GM19239 (cell line): ENCODE data around the gene FANCC.
"Not testable (repeated sequence)": the region's sequence is repeated elsewhere in the genome, so short reads cannot be mapped to it uniquely, and the experiment has no call there.

Experiments used
- DNase-seq: peaks from one replicate; pipeline ENCODE4 v3.0.0; 2011; ENCODE audit warnings: low spot score; ENCODE audit not compliant: insufficient read length
- FAIRE-seq: peaks from 2 replicates; lab custom pipeline; 2011; peaks lifted over from hg19 to GRCh38; lab: Jason Lieb, UNC

The FANCC gene

DNA sequence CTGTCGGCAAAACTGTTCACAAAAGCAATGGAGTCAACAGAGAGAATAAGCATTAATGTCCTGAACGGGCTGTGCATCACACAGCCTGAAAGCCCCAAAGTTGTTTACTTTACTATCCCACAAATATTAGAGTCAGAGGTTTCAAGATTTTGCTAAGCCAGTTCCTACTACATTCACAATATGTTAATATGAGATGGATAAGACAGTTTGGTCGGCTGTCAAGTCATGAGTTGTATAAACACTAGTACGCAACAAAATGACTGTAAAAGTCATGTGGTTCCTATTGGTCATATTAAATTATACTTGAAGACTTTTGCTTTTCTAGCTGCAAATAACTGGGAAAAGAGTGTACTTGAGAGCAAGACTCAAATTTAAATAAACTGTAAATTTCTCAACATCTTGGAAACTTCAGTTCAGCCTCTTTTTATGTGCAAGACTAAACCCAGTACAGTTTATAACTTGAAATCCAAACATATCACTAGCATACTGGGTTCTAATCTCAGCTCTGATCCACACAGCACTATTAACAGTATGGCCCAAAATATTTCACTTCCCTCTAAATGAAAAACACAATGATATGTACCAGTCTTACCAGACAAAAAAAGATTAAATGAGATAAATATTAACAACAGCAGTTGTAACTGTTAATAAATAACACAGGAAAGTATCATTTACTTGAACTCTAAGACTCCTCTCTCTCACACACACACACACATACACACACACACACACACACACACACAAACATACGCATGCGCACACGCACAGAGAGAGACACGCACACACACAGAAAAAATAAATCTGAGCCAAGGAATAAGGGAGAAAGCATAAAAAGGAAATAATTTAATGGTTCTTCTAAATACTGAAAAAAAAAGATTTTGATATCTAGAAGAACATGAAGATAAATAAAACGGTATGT is 33.1 kb downstream of the FANCC start:
- no peak for DNase-seq
- no peak for FAIRE-seq

DNA sequence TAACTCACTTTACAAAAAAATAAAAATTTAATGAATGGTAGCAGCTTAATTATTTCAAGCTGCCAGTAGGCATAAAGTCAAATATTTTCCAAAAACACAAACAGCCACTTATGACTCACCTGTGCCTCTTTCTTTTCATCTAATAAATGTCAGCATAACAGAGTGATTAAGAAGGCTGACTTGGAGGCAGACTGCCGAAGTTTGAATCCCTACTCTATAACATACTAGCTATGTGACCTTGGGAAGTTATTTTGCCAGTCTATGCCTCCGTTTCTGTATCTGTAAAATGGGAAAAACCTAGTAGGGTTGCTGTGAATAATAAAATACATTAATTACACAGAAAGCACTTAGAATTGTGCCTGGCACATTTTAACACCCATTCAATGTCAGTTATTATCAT is 33.8 kb downstream of the FANCC start:
- FAIRE-seq, result no peak
- no peak for DNase-seq

DNA sequence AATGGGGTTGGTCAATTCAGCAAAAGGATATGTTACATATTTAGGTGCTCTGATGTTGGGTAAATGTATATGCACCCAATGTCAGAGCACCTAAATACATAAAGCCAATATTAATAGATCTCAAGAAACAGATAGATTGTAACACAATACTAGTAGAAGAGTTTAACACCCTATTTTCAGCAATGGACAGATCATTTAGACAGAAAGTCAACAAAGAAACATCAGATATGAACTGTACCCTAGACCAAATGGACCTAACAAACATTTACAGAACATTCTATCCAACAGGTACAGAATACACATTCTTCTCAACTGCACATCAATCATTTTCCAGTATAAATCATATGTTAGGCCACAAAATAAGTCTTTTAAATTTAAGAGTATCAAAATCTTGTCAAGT is 35.2 kb downstream of the FANCC start:
- FAIRE-seq, result no peak
- DNase-seq, result no peak

DNA sequence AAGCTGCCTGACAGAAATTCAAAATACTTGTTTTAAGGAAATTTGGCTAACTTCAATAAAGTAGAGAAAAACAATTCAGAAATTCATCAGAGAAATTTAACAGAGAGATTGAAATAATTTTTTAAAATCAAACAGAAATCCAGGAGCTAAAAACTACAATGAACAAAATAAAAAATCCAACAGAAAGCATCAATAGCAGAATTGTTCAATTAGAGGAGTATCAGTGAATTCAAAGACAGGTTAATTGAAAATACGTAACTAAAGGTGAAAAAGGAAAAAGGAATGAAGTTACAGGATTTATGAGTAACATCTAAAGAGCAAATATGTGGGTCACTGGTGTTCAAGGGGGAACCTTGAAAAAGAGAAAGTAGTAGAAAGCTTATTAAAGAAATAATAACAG is 36.8 kb downstream of the FANCC start:
- DNase-seq, result no peak
- FAIRE-seq, result no peak

DNA sequence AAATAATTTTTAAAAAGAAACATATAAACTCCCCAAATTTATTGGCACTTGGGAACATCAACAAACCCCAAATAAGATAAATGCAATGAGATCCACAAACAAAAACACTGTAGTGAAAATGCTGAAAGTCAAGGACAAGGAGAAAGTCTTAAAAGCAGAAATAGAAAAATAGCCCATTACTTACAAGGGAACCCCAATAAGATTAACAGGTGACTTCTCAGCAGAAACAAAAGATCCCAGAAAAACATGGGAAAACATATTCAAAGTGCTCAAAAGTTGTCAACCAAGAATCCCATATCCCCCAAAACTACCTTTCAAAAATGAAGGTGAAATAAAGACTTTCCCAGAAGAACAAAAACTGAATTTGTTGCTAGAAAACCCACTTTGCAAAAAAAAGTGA is 40.0 kb downstream of the FANCC start:
- FAIRE-seq (peak; percentile 11), DNase-seq (no peak)

DNA sequence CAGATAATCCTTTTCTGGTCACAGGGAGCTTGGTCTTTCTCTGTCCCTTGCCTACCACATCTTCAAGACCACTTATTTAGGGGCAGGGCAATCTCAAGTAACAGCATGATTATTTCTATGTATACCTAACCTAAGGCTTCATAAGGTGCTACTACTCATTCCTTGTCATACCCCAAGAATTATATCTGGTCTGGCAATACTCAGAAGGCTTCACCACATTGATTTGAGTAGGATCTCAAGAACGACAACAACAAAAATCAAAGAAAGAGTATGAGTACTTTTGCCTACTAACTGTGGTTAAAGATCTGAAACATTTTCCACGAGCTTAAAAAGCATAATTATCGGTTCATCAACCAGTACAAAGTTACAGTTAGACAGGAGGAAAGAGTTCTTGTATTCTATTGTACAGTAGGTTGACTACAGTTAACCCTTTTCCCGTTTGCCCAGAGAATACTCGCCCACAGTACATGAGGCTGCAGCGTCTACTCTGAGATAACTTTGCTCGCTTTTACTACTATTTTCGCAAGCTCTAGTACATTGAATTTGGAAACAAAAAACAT is 41.0 kb downstream of the FANCC start:
- DNase-seq (no peak), FAIRE-seq (no peak)

DNA sequence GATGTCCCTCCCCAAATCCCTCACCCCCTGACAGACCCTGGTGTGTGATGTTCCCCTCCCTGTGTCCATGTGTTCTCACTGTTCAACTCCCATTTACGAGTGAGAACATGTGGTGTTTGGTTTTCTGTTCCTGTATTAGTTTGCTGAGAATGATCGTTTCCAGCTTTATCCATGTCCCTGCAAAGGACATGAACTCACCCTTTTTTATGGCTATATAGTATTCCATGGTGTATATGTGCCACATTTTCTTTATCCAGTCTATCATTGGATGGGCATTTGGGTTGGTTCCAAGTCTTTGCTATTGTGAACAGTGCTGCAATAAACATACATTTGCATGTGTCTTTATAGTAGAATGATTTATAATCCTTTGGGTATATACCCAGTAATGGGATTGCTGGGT is 43.3 kb downstream of the FANCC start:
- DNase-seq, FAIRE-seq: not testable (repeated sequence)

DNA sequence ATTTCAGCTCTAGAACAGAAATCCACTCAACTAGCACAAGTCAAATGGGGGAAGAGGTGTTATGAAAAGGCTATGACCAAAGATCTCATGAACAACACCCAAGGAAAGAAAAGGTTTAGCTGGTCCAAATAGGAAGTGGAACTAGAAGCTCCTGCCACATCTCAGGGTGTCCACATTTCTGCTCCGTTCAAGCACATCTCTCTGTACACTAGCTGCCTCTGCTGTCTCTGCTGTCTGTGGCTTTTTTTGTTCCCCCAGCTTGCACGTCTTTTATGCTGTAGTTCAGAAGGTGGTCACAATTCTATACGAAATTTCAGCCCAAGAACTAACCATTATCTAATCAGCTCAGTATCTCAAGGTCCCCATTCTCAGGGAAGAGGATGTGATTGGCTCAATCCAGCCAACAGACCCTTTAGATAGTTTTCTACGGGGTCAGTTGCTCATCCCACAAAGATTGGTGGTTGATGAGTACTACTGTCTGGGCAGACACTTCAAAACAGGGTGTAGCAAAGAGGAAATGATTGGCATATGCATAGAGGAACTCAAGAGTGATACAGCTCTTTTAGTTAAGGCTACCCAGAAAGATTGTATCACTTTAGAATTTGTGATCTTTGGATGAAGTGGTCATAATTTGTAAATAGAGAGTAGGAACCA is 44.0 kb downstream of the FANCC start:
- DNase-seq (no peak), FAIRE-seq (peak; percentile 72)

DNA sequence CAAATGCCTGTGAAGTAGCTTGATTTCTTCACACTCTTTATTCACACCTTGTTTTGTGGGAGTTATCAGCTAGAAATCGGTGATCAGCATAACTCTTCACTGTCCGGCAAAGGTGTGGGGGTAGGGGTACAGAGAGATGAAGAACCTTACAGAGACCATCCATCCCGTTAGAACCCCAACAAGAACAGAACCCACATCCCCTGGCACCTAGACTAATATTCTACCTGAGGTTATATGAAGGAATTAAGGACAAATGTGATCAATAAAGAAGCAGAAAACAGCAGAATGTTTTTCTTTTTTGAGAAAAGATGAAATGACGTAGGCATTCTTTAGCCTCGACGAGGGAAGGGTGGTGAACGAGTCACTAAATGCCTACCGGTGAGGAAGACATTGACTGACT is 44.7 kb downstream of the FANCC start:
- no peak for DNase-seq
- FAIRE-seq, result no peak

DNA sequence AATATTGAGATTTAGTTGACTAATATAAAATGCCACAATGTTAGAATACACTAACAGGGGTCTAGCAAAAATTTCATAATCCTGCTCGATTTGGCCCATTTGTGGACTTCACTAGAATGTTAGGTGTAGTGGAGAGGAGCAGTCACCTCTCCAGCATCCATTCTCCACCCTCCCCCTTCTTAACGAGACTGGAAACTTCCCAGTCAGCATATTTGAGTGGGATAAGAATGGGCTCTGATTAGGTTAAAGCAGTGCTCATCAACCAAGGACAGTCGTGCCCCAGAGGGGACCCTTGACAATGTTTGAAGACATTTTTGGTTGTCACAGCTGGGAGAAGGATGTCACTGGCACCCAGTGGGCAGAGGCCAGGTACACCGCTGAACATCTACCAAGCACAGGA is 46.7 kb downstream of the FANCC start:
- DNase-seq, result no peak

DNA sequence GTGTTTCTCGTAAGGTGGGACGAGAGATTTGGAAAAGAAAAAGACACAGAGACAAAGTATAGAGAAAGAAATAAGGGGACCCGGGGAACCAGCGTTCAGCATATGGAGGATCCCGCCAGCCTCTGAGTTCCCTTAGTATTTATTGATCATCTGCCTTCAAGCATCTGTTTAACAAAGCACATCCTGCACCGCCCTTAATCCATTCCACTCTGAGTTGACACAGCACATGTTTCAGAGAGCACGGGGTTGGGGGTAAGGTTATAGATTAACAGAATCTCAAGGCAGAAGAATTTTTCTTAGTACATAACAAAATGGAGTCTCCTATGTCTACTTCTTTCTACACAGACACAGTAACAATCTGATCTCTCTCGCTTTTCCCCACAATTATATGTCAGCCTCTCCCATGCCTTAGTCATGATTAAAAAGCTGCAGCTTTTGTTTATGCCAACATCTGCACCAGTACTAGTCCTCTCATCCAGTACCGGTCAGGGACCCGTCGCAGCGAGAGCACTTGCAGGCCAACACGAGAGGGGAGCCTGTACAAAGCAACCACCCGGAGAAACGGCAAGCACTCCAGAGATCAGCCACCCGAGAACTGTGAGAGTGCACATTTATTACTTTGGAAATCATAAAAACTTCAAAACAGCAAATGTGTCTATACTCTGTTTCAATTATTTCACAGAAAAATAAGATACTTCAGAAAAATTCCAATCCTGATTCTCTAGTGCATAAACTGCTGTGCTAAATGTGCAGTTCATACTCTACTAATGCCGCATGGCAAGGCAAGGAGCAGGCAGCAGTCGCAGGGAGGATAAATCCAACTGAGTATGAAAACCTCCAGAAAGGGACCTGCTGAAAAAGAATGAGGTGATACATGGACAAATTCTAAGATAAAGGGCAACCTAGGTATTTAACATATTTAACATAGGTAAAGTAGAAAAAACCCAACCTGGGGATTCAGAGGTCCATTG is 47.4 kb downstream of the FANCC start:
- FAIRE-seq, DNase-seq: not testable (repeated sequence)

More for the DNA sequence above, 46.7 kb downstream of the FANCC start:
- FAIRE-seq, result no peak

DNA sequence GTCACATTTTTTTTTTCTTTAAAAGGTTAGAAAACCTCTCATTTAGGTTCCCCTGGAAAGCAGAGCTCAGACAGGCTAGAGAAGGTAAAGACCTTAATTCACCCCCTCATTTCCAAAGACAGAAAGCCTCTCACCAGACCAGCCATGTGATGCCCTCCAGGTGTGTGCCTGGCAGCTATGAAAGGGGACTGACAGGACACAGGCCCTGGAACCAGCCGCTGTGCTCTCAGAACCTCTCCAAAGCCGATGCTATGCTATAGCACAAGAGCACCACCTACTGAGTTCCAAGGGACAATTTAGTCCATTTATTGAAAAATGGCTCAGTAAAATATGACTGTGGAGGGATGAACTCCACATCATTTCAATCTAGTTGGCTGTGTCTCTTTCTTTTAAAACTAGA is 48.8 kb downstream of the FANCC start:
- DNase-seq (no peak), FAIRE-seq (peak; percentile 31)

DNA sequence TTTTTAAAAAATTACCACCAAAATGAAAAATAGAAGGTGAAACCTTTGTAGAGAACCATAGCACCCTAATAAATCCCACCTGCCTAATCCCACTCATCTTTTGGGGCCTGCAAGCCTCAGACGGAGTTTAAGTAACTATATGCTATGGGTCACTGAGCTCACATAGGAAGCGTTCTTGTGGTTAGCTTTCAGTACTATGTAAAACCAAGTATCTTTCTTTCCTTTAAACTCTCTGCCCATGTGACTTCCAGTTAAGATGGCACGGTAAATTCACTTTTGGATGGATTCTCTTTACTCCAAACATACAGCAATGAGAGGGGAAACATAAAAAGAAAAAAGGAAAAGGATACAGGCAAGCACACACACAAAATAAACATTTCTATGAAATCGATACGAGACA is 50.9 kb downstream of the FANCC start:
- FAIRE-seq (peak; percentile 95), DNase-seq (peak; percentile 30)

DNA sequence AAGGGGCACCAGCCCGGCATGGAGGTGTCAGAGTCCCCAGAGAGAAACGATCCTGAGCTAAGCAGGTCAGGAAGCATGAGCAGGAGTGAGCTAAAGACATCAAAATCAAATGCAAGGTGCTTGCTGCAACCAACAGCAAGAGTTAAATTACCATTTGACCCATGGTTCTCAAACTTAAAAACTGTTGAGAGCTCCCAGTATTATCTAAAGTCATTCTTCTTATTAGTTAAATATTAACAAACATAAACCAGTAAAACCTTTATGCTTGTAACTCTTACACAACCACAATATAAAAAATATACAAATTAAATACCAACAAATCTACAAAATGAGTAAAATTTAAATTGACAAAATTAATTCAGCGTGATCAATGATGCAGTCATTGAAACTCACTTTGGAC is 51.5 kb downstream of the FANCC start:
- DNase-seq (no peak), FAIRE-seq (no peak)

DNA sequence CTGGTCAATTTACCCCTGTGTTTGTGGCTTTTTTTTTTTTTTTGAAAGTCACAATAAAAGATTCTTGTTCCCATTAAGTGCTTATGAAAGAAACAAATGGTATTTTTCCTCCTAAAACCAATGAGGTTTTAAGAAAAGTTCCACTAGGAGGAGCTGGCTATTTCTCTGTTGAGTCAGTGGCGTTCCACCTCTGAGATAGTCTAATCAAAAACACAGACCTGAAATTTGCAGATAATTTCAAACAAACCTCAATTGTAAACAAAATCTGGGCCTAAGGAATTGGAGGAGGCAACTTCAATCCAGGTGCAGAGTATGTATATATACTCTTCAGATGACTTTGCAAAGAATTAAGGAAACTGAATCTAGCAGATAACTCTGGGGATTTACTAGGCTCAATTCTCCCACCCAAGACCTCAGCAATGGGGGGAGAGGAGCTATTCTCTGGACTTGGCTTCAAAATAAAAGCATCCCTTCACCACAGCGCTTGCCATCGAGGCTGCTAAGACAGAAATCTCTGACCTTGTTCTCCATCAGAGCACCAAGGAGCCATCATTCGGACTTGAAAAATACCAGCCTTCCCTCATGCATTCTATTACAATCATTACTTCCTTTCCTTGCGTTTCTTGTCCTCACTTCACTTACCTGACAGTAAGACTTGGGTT is 52.4 kb downstream of the FANCC start:
- no peak for DNase-seq
- FAIRE-seq, result no peak

DNA sequence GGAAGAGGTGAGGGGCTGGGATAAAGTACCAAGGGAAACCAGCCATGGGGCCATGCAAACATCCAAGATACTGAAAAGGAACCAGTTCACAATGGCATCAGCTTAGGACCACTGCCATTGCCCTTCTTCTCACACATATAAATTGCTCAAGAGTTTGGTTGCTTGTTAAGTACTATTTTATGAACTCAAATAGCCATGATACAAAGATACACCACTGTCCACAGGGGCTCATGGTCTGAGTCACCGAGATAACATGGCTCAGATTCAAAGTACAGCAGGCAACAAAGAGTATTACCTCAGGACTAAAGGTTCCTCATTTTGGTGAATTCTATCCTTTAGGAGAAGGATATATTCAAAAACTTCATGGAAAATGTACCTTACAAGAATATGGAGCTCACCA is 55.6 kb downstream of the FANCC start:
- DNase-seq (no peak), FAIRE-seq (no peak)

DNA sequence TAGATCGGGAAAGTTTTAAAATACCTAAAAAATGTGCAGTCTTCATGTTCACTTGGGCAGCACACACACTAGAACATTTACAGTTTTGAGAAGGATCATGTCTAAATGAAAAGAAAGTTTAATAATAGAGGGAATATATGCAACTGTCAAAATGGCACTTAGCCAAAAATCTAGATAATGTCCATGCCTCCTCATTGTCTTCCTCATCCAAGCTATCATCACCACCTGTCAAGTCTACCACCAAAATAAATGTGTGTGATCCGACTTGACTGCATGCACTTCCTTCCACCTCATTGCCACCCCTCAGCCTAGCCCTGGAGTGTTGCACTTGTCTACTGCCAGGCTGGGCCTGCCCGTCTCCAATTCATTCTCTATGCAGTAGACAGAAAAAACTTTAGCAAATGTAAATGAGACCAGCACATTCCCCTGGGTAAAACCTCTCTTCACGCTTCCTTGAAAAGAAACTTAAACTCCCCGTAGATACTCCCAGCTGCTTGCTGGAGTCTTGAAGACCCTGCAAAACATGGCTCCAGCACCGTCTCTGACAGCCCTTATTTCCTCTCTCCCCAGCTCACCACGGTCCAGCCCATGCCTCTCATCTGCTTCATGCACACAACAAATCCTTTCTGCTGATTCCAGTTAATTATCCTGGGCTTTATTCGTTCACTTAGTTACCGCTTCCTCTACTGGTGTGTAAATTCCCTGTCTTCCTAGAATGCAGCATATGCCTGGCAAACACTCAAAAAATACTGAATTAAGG is 66.9 kb downstream of the FANCC start:
- FAIRE-seq, result no peak
- DNase-seq, result no peak

DNA sequence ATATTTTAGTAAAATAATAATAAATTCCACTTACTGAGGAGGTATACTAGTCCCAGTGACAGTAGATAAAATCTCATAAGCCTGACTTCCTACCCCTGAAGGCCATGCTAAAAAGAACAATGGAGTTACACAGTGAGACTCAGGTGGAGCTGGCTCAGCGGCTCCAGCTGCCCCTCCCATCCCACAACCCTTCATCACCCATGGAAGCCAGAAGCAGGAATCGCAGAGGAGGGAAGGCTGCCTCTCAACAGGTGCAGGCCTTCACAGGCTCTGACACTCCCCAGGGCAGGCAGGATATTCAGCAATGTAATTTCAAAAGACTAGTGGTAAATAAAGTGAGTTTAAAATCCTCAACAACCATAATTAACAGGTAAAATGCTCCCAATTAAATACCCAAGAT is 67.5 kb downstream of the FANCC start:
- FAIRE-seq (no peak), DNase-seq (no peak)

DNA sequence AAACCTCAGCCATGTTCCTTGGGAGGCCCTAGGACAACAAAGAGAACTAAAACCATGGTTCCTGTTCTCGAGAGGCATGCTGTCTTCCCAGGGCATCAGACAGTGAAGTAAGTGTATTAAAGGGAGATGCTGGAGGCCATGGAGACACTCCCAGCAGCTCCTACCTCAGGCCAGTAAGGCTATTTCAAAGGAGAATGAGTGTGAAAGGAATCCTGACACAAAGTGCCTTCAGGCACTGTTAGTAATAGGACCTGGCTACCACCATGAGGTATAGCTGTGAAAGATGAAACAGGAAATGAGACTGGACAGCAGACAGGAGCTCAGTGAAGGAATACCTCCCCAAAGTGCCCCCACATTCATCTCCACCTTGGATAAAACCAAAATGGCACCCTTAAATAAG is 71.0 kb downstream of the FANCC start:
- DNase-seq (no peak), FAIRE-seq (no peak)
